Skeletal muscle cell (primary cell): ENCODE data around the gene ERBB3.
"Not testable (repeated sequence)": the region's sequence is repeated elsewhere in the genome, so short reads cannot be mapped to it uniquely, and the experiment has no call there.

Experiments
- DNase-seq: peaks from one replicate; pipeline ENCODE4 v3.0.0-alpha.2; 2010; ENCODE audit warnings: low read depth
- H3K4me3 ChIP-seq: 2 replicates; pipeline ENCODE4 v1.5.1; 2011; ENCODE audit warnings: low read depth, mild to moderate bottlenecking, control low read depth, low read length, moderate library complexity

ERBB3 gene

DNA sequence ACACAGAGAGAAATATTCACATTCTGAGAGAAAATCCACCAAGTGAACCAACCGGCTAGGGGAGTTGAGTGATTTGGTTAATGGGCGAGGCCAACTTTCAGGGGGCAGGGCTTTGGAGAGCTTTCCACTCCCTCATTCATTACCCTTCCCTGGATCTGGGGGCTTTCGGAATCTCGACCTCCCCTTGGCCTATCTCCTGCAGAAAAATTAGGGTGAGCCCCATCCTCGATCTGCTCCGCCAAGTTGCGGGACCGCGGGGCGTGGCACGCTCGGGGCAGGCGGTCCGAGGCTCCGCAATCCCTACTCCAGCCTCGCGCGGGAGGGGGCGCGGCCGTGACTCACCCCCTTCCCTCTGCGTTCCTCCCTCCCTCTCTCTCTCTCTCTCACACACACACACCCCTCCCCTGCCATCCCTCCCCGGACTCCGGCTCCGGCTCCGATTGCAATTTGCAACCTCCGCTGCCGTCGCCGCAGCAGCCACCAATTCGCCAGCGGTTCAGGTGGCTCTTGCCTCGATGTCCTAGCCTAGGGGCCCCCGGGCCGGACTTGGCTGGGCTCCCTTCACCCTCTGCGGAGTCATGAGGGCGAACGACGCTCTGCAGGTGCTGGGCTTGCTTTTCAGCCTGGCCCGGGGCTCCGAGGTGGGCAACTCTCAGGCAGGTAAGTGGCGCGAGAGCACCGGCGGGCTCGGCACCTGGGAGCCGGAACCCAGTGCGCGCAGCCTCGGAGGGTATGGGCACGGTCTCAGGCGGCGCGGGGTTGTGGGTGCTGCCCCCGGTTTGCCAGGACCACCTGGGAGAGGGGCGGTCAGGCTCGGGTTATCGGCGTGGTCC, at the start of gene ERBB3:
Gene ERBB3, plus strand, starts transcription at position 443 of the 833 bp plus-strand sequence. Its CDS starts 136 bp downstream, at position 579.
- peak within 1 kb of the TSS; percentile 59 for H3K4me3 ChIP-seq
- peak; percentile 53 for DNase-seq

DNA sequence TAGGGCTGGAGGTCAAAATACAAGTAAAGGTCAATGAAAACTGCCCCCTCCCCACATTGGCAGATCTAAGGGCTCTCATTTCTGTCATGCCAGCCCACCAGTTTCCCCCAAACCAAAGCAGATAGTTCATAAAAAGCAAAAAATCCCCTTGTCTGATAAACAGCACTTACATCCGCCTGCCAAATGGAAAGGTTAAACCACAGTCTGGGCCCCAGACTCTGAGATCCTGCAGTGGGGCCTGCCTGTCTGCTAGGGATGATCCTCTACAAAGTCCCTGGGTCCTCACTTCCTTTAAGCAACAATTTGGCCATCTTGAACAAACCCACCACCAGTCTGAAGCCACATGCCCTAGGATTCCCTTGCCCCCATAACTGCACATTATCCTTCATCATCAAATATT, 48.0 kb upstream of the ERBB3 start:
- H3K4me3 ChIP-seq, result no peak overlapping the region
- no peak for DNase-seq

DNA sequence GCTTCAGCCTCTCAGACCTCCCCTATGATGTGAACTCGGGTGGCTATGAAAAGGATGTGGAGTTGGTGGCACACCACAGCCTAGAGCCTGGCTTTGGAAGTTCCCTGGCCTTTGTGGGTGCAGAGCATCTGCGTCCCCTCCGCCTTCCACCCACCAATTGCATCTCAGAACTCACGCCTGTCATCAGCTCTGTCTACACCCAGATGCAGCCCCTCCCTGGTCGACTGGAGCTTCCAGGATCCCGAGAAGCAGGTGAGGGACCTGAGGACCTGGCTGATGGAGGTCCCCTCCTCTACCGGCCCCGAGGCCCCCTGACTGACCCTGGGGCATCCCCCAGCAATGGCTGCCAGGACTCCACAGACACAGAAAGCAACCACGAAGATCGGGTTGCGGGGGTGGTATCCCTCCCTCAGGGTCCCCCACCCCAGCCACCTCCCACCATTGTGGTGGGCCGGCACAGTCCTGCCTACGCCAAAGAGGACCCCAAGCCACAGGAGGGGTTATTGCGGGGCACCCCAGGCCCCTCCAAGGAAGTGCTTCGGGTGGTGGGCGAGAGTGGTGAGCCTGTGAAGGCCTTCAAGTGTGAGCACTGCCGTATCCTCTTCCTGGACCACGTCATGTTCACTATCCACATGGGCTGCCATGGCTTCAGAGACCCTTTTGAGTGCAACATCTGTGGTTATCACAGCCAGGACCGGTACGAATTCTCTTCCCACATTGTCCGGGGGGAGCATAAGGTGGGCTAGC, 45.2 kb upstream of the ERBB3 start:
- no peak overlapping the region for H3K4me3 ChIP-seq
- DNase-seq, result no peak

DNA sequence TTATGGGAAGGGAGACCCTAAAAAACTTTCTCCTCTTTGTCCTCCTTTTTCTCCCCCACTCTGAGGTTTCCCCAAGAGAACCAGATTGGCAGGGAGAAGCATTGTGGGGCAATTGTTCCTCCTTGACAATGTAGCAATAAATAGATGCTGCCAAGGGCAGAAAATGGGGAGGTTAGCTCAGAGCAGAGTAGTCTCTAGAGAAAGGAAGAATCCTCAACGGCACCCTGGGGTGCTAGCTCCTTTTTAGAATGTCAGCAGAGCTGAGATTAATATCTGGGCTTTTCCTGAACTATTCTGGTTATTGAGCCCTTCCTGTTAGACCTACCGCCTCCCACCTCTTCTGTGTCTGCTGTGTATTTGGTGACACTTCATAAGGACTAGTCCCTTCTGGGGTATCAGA, 42.8 kb upstream of the ERBB3 start:
- DNase-seq, result no peak

DNA sequence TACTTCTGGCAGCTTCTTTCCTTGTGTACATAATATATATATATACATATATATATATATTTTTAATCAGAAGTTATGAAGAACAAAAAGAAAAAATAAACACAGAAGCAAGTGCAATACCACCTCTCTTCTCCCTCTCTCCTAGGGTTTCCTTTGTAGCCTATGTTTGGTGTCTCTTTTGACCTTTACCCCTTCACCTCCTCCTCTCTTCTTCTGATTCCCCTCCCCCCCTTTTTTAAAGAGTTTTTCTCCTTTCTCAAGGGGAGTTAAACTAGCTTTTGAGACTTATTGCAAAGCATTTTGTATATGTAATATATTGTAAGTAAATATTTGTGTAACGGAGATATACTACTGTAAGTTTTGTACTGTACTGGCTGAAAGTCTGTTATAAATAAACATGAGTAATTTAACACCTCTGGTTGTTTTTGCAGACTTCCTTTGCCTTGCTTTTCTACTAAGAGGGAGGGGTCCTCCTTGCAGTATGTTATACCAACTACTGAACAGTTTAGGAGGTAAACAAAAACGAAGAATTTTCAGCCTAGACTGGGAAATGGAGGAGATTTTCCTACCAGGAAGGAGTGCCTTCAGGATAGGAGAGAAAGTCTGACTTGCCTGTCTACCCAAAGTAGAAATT, 41.8 kb upstream of the ERBB3 start:
- no peak overlapping the region for H3K4me3 ChIP-seq
- no peak for DNase-seq

More for the DNA sequence above, 42.8 kb upstream of the ERBB3 start:
- no peak overlapping the region for H3K4me3 ChIP-seq

DNA sequence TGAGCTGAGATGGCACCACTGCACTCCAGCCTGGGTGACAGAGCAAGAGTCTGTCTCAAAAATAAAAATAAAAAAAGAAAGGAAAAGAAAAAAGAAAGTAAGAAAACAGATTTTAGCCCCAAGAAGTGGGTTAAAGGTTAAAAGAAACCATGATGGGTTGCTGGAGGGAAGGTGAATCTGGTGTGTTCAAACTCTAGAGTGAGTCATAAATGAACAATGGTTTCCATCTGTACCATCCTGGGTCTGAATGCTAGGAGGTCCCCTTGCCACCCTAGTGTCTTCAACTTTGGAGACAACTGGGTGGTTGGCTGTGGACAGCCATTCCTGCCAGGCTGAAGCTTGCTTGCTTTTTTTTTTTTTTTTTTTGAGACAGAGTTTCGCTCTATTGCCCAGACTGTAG, 39.8 kb upstream of the ERBB3 start:
- H3K4me3 ChIP-seq, result no peak overlapping the region
- DNase-seq, result no peak

DNA sequence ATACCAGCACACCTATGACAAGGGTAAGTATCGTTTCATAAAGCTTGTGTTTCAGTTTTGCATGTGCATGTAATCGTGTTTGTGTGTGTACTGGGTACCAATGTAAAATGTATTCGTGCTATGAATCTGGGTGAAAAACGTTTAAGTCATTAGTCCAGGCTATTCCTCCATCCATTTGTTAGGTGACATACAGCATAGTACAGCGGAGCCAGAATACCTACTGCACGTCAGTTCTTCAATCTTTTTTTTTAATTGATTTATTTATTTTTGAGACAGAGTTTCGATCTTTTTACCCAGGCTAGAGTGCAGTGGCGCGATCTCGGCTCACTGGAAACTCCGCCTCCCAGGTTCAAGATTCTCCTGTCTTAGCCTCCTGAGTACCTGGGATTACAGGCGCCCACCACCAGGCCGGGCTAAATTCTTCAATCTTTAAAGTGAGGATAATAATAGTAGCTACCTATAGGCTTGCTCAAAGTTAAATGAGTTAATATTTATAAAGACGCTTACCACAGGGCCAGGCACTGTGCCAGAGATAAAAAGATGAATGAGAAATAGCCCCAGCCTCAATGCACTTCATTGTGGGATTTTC, 38.9 kb upstream of the ERBB3 start:
- DNase-seq, result no peak
- H3K4me3 ChIP-seq, result peak overlapping the region; percentile 31

DNA sequence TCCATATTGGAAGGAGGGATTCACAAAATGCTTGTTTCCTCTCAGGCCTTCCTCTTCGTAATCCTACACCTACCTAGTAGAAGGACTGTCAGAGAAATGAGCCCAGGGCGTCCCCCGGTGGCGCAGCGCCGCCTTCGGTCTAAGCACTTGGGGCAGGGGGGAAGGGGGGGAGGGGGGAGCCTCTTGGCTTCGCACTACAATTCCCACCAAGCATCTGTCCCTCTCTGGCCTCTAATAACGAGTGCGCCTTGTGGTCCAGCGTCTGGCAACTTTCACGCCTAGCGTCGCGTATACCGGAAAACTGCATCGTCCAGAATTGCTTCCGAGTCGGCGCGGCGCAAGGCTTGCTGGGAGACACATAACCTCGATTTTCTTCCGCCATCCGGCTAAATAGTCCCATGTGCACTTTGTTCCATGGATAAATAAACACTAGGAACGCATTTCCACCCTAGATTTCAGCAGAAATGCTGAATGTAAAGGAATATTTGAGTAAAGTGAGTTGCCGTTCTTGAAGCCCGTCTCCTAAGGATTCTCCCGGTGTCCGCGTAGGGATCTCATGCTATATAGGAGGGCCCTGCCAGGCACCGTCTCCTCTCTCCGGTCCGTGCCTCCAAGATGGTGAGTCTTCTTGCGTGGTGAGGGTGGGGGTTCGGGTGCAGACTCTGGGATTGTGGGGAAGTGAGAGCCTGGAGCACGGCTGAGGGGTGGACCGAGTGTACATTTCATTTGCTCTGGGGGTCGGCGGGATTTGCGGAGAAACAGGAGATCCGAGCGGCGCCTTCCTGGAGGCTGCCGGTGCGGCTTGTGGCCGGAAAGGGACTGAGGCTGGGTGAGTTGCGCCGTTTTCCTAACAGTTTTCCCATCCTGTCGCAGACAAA, 38.2 kb upstream of the ERBB3 start, which contains the start of gene RPS26:
Gene RPS26, plus strand, starts transcription at position 367 of the 878 bp plus-strand sequence. Its CDS starts 249 bp downstream, at position 616.
- H3K4me3 ChIP-seq, result peak within 1 kb of the TSS; percentile 95
- peak; percentile 100 for DNase-seq

DNA sequence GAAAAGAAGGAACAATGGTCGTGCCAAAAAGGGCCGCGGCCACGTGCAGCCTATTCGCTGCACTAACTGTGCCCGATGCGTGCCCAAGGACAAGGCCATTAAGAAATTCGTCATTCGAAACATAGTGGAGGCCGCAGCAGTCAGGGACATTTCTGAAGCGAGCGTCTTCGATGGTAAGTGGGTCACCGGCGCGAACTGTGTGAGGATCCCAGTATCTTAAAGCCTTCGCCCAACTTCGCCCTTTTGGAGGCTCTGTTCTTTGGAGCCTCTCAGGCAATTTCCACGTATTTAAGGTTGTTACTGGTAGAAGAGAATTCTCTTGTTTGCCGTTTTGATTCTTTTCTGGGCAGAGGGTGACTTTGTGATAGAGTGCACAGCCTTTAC, 37.5 kb upstream of the ERBB3 start:
- H3K4me3 ChIP-seq, result peak overlapping the region; percentile 95
- DNase-seq, result not testable (repeated sequence)

DNA sequence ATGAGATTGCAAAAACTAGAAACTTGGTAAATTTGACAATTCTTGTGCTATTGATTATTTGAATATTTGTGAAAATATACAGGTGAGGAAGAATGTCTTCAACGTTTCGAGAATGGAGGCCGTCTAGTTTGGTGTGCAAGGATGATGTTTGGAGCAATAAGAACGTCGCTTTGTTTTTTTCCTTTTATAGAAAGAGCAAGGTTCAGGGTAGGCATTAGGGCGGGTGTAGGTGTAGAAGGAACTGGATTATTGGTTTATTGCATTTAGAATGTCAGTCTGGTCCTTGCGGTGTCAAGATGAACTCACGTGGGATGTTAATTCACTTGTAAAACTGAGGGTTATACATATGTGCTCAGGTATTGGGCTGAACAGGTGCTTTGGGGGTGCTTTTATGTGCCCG, 37.1 kb upstream of the ERBB3 start:
- peak overlapping the region; percentile 95 for H3K4me3 ChIP-seq
- no peak for DNase-seq

DNA sequence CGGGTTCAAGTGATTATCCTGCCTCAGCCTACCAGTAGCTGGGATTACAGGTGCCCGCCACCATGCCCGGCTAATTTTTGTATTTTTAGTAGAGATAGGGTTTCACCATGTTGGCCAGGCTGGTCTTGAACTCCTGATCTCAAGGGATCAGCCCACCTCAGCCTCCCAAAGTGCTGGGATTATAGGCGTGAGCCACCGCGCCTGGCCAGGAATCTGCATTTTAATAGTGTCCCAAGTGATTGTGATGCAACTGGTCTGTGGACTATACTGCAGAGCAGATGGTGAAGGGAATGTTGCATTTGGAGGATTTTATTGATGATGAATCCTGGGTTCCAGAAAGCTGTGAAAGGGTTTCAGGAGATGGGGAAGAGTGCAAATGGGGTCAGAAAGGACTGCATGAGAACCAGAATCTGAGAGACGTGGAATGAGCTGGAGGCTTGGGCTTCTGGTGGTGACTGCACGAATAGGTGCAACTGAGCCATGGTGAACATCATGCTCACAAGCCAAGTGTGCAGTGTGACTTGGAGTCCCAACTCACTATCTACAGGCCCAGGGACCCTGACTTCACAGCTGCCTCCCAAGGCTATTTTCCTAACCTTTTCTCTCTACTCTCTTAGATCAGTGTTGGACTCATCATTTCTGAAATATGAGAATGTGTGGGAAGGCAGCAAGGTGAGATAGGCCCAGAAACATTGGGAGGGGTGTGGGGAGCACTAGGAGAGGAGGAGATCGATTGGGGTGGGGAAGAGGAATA, 33.8 kb upstream of the ERBB3 start:
- H3K4me3 ChIP-seq, result no peak overlapping the region
- no peak for DNase-seq

DNA sequence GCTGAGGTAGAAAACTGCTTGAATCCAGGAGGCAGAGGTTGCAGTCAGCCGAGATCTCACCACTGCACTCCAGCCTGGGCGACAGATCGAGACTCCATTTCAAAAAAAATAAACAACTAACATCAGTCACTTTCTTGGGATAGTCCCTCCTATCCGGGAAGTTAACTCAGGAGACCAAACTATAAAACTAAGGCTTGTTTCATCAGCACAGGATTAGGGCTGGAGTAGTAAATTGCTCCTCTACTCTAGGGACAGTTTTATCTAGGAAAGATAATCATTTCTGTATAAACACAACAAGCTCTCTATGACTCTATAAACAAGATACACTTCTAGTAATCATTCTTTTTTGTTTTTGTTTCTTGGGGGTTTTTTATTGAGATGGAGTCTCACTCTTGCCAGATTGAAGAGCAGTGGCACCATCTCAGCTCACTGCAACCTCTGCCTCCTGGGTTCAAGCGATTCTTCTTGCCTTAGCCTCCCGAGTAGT, 26.5 kb upstream of the ERBB3 start:
- no peak overlapping the region for H3K4me3 ChIP-seq
- DNase-seq, result no peak

DNA sequence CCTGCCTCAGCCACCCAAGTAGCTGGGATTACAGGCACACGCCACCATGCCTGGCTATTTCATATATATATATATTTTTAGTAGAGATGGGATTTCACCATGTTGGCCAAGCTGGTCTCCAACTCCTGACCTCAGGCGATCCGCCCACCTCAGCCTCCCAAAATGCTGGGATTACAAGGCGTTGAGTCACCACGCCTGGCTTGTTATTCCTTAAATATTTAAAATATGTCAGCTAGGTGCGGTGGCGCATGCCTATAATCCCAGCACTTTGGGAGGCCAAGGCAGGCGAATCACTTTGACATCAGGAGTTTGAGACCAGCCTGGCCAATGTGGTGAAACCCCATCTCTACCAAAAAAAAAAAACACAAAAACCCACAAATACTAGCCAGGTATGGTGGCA, 20.0 kb upstream of the ERBB3 start:
- not testable (repeated sequence) for H3K4me3 ChIP-seq, DNase-seq

DNA sequence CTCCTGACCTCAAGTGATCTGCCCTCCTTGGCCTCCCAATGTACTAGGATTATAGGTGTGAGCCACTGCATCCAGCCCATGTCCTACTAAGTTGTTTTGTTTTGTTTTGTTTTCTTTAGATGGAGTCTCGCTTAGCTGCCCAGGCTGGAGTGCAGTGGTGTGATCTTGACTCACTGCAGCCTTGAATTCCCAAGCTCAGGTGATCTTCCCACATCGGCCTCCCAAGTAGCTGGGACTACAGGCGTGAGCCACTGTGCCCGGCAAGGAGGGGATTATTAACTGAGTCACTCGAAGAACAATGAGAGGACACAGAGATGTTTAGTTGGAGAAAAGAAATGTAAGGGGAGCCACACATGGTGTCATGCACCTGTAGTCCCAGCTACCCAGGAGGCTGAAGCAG, 18.0 kb upstream of the ERBB3 start:
- no peak overlapping the region for H3K4me3 ChIP-seq
- DNase-seq, result no peak

DNA sequence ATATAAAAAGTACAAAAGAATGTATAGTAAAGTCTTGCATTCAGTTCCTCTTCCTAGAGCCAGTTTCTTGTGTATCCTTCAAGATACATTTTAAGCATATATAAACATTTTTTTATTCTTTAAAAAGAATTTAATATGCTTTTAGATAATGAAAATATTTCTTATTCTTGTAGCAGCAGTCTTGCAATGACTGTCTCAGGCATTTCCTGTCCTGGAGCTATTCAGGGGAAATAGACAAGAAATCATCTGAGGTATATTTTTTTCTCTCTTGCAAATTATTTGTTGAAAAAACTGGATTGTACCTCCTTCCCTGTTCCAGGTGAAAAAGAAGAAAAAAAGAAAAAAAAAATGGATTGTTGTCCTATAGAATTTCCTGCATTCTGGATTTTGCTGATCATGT, 17.0 kb upstream of the ERBB3 start:
- DNase-seq, result no peak
- H3K4me3 ChIP-seq, result no peak overlapping the region

DNA sequence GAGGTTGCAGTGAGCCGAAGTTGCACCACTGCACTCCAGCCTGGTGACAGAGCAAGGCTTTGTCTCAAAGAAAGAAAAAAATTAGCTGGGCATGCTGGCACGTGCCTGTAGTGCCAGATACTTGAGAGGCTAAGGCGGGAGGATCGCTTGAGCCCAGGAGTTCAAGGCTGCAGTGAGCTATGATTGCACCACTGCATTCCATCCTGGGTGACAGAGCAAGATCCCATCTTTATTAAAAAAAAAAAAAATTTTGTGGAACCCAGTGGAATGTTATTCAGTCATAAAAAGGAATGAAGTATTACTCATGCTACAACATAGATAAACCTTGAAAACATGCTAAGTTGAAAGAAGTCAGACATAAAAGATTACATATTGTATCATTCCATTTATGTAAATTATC, 8.3 kb upstream of the ERBB3 start:
- DNase-seq, result no peak

DNA sequence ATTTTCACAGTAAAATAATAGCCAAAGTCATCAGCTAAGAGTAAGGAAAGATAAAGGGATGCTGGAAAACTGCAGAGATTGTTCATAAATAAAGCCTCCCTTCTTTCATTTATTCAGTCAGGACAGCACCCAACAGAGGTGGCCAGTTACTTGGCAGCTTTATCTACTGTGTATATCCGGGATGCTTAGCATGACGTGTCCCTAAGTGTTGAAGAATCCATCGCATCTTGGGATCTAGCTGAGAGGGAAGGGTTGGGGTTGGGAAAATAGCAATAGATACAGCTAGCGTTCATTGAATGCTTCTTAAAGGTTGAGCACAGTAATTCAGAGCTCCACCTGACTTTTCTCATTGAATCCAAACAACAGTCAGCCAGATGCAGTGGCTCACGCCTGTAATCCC, 5.6 kb upstream of the ERBB3 start:
- no peak overlapping the region for H3K4me3 ChIP-seq
- no peak for DNase-seq

More for the DNA sequence above, 8.3 kb upstream of the ERBB3 start:
- H3K4me3 ChIP-seq, result no peak overlapping the region

DNA sequence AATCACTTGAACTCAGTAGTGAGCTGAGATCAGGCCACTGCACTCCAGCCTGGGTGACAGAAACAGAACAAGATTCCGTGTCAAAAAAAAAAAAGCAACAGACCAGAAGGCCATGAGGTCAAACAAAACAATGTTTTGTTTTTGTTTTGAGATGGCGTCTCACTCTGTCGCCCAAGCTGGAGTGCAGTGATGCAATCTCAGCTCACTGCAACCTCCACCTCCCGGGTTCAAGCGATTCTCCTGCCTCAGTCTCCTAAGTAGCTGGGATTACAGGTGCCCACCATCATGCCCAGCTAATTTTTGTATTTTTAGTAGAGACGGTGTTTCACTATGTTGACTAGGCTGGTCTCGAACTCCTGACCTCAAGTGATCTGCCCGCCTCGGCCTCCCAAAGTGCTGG, 2.0 kb upstream of the ERBB3 start:
- DNase-seq, result not testable (repeated sequence)

More for the DNA sequence above, 2.0 kb upstream of the ERBB3 start:
- H3K4me3 ChIP-seq, result not testable (repeated sequence)
